KG1 (cell line): ENCODE data around the gene DNM3.

Experiments used
- DNase-seq: peaks from one replicate; lab custom pipeline; 2025; lab: John Stamatoyannopoulos, UW

Gene DNM3

GRCh38 chr1:171869097-171869496 is 27.8 kb downstream of the DNM3 start:
- DNase-seq = no peak

DNA sequence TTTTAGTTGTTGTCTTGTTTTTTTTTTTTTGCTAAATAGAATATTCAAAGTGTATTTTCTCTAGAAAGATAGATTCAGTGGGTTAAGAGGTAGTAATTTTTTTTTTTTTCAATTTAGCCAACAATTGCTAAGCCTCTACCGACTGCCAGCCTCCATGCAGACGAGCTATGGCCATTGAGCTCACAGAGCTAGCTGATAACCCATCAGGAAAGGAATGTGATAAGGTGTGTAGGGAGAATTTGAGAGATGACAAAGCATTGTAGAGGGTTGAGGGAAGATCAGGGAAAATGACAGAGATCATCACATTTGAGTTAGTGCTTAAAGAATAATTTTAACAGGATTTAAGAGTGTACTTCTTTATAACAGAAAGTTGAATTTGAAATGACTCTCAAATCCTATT is 30.6 kb downstream of the DNM3 start:
- no peak for DNase-seq

GRCh38 chr1:171872430-171872829 is 31.1 kb downstream of the DNM3 start:
- DNase-seq = no peak

DNA sequence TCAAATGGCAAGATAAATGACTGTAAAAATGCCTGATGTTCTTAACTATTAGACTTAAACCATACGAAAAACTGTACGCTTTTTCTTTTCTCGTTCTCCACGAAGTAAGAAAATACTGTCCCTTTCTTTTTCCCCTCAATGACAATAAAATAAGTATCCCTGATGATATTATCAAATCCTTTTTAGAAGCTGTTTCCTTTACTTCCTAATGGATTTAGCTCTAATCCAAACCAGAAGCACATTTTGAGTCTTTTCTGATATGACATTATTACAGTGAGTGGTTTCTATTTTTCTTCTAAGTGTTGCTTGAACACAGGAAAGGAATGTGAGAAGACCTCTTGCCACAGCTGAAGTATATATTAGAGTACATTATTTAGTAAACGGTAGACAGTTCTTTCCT is 32.4 kb downstream of the DNM3 start:
- no peak for DNase-seq

DNA sequence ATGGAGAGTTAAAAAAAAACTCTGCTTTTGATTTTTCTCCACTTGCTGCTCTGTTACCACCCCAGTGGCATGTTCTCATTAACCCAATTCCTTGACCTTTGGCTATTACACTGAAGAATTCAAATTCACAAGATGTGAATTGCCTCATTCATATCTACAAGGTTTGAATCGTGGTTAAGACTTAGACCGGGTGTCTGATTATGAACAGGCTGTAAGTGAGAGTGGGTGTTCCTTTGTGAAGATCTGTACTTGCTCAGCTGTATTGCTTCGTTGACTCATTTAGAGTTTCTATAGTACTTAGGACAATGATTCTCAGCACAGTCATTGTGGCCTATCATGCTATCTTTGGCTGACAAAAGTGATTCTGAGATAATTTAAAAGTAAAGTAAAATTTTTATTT is 36.4 kb downstream of the DNM3 start:
- DNase-seq = no peak

GRCh38 chr1:171879556-171879955 is 38.3 kb downstream of the DNM3 start:
- DNase-seq = no peak

DNA sequence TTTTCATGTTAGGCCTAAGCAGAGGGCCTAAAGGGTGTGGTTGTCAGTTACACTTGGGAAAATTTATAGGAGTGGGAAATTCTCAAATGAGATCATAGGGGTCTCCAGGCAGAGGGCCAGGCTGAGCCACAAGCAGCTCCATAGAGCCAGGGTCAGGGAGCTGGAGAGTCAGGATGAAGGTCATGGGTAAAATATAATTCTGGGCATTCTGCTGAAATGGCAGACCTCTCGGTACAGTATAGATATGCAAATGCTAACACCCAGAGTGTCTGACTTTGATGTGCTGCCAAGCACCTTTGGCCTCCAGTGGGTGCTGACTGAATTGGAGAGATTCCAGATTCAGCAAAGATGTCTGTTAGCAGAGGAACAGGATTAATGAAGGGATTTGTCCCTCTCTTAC is 40.1 kb downstream of the DNM3 start:
- no peak for DNase-seq

GRCh38 chr1:171883849-171884248 is 42.6 kb downstream of the DNM3 start:
- DNase-seq = no peak

DNA sequence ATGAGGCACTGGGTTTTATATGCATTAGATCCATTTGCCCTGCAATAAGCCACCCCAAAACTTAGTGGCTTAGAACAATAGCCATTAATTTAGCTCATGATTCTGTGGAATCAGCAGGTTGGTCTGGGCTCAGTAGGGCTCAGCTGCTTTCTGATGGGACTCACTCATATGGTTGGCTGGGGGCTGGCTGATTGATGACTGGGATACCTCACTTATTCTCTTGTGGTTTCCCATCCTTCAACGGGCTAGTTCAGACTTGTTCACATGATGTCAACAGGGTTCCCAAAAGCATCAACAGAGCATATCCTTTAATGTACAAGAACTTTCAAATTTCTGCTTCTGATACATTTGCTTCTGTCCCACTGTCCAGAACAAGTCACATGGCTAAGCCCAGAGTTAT is 43.2 kb downstream of the DNM3 start:
- no peak for DNase-seq

- no peak for DNase-seq
These were observed 48.8 kb downstream of the DNM3 start for GRCh38 chr1:171890131-171890530.

- DNase-seq = no peak
These were observed 55.8 kb downstream of the DNM3 start for GRCh38 chr1:171896936-171897703.

DNA sequence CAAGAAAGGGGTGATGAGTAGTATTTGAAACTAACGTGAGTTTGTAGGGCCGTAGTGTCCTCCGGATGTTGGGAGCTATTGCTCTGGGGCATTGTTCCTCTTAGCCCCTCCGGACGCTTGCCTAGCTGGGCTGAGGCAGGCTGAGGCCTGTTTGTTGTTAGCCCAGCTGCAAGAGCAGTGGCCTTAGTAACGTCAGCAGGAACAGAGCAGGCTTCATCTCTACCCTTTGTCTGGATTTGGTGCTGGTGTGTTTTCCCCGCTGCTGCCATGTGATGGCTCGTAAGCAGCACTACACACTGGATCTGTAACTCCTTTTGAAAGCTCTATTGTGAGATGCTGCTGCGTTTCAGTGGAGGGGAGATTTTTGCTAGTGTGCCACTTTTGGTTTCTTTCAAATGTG is 57.6 kb downstream of the DNM3 start:
- no peak for DNase-seq

DNA sequence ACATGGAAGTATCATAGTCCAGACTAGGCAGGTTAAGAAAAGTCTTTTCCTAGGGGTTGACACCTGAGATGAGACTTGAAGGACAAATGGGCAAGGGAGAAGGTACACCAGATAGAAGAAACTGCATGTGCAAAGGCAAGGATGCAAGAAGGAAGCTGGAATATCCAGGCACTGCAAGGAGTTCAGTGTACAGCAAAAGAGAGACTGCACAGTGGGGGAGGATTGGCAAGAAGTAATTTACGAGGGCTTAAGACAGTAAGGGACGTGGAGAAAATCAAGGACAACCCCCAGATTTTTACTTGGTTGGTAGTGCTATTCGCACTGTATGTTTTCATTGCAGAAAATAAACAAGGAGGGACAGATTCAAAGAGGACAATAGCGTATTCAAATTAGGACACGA is 58.5 kb downstream of the DNM3 start:
- no peak for DNase-seq

- DNase-seq = no peak
These were observed 59.9 kb downstream of the DNM3 start for GRCh38 chr1:171901245-171901644.

GRCh38 chr1:171902527-171902926 is 61.2 kb downstream of the DNM3 start:
- no peak for DNase-seq

- DNase-seq = no peak
These were observed 63.6 kb downstream of the DNM3 start for GRCh38 chr1:171904778-171905450.

DNA sequence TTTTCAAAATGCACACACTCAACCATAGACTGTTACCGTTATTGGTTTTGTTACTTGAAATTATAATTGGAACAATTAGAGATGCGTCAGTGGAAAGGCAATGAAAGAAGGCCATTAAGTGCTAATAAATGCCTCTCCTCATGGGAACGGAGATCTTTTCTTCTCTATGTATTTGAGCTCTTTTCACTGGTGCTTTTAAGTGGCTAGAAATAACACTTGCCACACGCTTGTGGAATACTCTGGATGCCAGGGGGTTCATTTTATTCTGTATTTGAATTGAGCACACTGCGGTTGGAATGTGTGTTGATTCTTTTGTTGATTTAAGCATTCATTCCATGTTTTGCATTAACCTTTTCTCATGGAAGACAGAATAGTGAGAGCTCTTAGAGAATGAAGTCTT is 68.4 kb downstream of the DNM3 start:
- DNase-seq = no peak

GRCh38 chr1:171910786-171911185 is 69.5 kb downstream of the DNM3 start:
- DNase-seq = no peak

DNA sequence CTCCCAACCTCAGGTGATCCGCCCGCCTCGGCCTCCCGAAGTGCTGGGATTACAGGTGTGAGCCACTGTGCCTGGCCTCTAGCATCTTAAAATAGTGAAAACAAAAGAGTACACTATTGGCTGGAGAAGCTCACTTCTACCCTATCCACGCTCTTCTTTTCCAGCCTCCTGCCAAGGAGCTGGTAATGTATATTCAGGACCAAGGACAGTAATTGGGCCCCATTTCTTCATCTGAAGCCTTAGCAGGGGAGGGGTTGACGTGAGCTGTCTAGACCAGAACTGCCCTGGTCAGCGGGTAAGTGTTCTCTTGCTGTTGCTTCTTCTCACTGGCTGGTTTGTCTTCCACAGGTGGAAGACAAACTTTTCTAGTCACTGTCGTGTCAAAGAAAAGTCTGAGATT is 70.2 kb downstream of the DNM3 start:
- no peak for DNase-seq

DNA sequence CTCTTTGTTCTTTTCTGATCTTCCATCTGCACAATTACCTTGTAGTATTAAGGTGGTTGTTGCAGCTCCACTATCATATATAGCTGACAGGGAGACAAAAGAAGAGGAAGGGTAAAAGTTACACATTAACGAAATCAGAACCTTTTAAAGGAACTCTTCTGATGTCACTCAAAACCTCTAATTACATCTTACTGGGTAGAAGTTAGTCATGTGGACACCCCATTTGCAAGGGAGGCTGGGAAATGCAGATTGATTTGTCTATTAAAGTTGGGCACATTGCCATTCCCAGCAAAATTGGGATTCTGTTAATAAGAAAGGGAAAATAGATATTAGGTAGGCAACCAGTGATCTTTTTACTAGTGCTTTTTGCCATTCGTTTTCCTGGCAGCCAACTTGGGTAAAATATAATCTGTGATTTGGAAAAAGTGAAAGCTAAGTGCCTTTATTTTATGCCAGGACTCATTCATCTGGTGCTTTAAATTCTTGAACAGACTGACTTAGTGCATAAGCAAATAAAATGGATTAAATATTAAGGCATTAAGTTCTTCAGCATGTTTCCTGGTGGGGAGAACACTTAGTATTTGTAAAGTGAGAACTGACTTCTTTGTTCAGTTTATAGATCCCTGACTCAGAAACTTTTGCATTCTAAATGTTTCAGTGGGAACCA is 71.3 kb downstream of the DNM3 start:
- DNase-seq = no peak

- DNase-seq = no peak
These were observed 72.1 kb downstream of the DNM3 start for GRCh38 chr1:171913385-171913784.

- DNase-seq = no peak
These were observed 75.0 kb downstream of the DNM3 start for GRCh38 chr1:171916315-171916771.

GRCh38 chr1:171917331-171917730 is 76.0 kb downstream of the DNM3 start:
- no peak for DNase-seq
